Spleen (tissue), 7 donors: ENCODE measurements around the gene JMJD4.

ENCODE experiments used
- POLR2A ChIP-seq, 3 donors: fragments of 450-650 bp; IDR thresholded peaks; one replicate each; pipeline ENCODE4 v1.5.1; 2017; ENCODE audit warnings: antibody characterized with exemption in 3 of 3, mild to moderate bottlenecking in 1 of 3
- TF ChIP-seq, protein P1 (sequence below), 11 experiments: fragments of 200-600 bp in 7 of 11; fragments of 450-650 bp in 4 of 11; sonication (generic) in 4 of 11; IDR thresholded peaks in 8 of 11; conservative IDR thresholded peaks in 3 of 11; 1 replicate in 7 of 11; 2 replicates in 4 of 11; pipeline versions ENCODE4 v1.4.0 to v1.8.0; 2016 to 2021; ENCODE audit warnings: antibody characterized with exemption in 11 of 11, inconsistent platforms in 4 of 11, mild to moderate bottlenecking in 1 of 11
- donor health status: DM: no; HTN: no; CAD: no; lungs with moderate emphysema.
- donor health status: DM: no; HTN: no; CAD: no.
- donor health status: DM: no; HTN: no; CAD: no.

DNA sequence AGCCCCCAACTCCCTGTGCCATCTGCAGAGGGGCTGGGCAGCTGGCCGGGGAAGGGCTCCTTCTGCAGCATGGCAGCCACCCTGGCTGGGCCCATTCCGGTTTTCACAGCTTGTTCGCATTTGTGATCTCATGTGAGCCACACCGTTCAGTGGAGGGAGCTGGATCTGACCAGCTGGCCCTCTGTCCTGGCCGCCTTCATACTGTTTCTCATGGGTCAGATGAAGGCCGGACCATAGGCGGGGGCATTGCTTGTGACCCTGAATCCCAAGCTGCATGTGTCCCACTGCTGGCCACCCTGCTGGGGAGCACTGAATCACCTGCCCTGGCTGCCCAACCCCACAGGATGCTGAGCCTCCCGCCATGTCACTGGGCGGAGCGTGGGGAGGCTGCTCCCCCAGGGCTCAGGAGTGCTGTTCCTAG is 43.9 kb upstream of the JMJD4 start:
- TF ChIP-seq, protein P1, sequence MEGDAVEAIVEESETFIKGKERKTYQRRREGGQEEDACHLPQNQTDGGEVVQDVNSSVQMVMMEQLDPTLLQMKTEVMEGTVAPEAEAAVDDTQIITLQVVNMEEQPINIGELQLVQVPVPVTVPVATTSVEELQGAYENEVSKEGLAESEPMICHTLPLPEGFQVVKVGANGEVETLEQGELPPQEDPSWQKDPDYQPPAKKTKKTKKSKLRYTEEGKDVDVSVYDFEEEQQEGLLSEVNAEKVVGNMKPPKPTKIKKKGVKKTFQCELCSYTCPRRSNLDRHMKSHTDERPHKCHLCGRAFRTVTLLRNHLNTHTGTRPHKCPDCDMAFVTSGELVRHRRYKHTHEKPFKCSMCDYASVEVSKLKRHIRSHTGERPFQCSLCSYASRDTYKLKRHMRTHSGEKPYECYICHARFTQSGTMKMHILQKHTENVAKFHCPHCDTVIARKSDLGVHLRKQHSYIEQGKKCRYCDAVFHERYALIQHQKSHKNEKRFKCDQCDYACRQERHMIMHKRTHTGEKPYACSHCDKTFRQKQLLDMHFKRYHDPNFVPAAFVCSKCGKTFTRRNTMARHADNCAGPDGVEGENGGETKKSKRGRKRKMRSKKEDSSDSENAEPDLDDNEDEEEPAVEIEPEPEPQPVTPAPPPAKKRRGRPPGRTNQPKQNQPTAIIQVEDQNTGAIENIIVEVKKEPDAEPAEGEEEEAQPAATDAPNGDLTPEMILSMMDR (IDR thresholded peaks at IDR 0.05 in 8 of 11, conservative IDR thresholded peaks at IDR 0.05 in 3 of 11), result no peak
- TF ChIP-seq POLR2A (IDR thresholded peaks at IDR 0.05), result no peak
